PC-9 (cell line): Measurements from ENCODE around the gene OR4C6.

Source experiments
- CTCF ChIP-seq: fragments of 200-600 bp; sonication (generic); conservative IDR thresholded peaks from 2 replicates; pipeline ENCODE4 v1.6.1; 2017; ENCODE audit warnings: mixed run types, antibody characterized with exemption, mild to moderate bottlenecking, moderate library complexity
- EZH2 ChIP-seq: fragments of 200-600 bp; sonication (generic); IDR thresholded peaks from 2 replicates; pipeline ENCODE4 v1.8.0; 2017; ENCODE audit warnings: antibody characterized with exemption, low read depth

GRCh38 chr11:55634813-55635212 is 27.2 kb upstream of the OR4C6 start, which contains the start of gene OR4P4:
- no peak for TF ChIP-seq CTCF
- no peak for TF ChIP-seq EZH2
